Astrocyte of the cerebellum (primary cell): Measurements from ENCODE around the gene PIGT.

ENCODE experiments used
- DNase-seq: peaks from one replicate; pipeline ENCODE4 v3.0.0-alpha.2; 2011; ENCODE audit warnings: low read depth
- H3K4me3 ChIP-seq: 2 replicates; pipeline ENCODE4 v1.5.1; 2011; ENCODE audit warnings: mild to moderate bottlenecking, low read depth, low read length, moderate library complexity
- in situ Hi-C: cut with HindIII; loops from 2 replicates; pipeline ENCODE4 v1.10.0; 2017; ENCODE audit warnings: low sequenced_read_pairs
- TF ChIP-seq, protein P1 (sequence below): IDR thresholded peaks from 2 replicates; pipeline ENCODE4 v1.5.1; 2012; ENCODE audit warnings: low read length, low read depth, moderate library complexity, mild to moderate bottlenecking; ENCODE audit errors: missing control alignments

The PIGT gene

DNA sequence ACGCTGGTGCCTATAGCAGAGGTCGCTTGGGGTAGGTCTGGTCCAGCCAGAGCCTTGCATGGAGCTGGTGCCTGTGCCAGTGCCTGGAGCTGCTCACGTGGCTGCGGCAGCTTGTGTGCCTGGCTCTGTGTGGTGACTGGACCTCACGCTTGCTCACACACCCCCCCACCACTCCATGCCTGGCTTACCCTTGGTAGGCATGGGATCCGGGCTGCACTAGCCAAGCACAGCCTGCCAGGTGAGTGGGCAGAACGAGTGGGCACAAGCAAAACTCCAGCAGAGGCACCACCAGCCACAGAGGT lies 20.9 kb upstream of the PIGT start:
- DNase-seq, result no peak
- TF ChIP-seq, protein P1, sequence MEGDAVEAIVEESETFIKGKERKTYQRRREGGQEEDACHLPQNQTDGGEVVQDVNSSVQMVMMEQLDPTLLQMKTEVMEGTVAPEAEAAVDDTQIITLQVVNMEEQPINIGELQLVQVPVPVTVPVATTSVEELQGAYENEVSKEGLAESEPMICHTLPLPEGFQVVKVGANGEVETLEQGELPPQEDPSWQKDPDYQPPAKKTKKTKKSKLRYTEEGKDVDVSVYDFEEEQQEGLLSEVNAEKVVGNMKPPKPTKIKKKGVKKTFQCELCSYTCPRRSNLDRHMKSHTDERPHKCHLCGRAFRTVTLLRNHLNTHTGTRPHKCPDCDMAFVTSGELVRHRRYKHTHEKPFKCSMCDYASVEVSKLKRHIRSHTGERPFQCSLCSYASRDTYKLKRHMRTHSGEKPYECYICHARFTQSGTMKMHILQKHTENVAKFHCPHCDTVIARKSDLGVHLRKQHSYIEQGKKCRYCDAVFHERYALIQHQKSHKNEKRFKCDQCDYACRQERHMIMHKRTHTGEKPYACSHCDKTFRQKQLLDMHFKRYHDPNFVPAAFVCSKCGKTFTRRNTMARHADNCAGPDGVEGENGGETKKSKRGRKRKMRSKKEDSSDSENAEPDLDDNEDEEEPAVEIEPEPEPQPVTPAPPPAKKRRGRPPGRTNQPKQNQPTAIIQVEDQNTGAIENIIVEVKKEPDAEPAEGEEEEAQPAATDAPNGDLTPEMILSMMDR, result no peak
- in situ Hi-C loops, result no loop called here
- H3K4me3 ChIP-seq, result no peak overlapping the region

DNA sequence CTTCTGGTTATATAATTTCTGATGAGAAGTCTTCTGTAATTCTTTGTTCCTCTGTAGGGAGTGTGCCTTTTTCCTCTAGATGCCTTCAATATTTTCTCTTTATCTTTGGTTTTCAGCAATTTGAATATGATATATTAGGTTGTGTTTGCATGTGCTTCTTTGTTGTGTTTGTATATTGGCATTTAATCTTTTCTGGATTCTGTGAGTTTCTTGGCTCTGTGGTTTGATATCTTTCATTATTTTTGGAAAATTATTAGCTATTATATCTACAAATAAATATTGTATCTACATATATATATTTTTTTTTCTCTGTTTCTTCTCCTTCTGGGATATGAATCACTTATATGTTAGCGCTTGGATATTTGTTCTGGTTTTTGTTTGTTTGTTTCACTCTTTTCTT lies 16.9 kb upstream of the PIGT start:
- in situ Hi-C loops, result no loop called here
- no peak for DNase-seq
- no peak overlapping the region for H3K4me3 ChIP-seq
- TF ChIP-seq, protein P1, result no peak

DNA sequence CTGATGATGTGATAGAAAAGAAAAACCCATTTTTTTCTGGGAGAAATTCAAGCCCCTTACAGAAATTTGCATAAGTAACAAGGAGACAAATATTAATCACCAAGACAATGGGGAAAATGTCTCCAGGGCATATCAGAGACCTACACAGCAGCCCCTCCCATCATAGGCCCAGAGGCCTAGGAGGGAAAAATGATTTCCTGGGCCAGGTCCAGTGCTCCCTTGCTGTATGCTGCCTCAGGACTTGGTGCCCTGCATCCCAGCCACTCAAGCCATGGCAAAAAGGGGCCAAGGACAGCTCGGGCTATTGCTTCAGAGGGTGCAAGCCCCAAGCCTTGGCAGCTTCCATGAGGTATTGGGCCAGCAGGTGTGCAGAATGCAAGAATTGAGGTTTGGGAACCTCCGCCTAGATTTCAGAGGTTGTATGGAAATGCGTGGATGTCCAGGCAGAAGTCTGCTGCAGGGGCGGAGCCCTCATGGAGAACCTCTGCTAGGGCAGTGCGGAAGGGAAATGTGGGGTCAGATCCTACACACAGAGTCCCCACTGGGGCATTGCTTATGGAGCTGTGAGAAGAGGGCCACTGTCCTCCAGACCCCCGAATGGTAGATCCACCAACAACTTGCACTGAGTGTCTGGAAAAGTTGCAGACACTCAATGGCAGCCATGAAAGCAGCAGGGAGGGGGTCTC lies 15.5 kb upstream of the PIGT start:
- no peak overlapping the region for H3K4me3 ChIP-seq
- TF ChIP-seq, protein P1, result no peak
- no peak for DNase-seq
- in situ Hi-C loops, result no loop called here

DNA sequence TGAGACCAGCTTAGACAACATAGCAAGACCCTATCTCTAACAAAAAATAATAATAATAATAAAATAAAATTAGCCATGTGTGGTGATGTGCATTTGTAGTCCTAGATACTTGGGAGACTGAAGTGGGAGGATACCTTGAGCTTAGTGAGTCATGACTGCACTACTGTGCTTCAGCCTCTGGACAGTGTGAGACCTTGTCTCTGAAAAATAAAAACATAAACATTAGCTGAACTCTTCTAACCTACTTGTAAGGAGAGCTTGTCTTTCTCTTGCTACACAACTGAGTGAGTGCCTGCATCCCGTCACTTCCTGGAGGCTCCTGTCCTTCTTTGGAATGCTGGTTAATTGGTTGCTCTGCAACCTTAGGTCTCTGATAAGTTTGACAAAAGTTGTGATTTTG lies 13.0 kb upstream of the PIGT start:
- TF ChIP-seq, protein P1, result no peak
- no peak for DNase-seq
- in situ Hi-C loops, result no loop called here
- H3K4me3 ChIP-seq, result no peak overlapping the region

DNA sequence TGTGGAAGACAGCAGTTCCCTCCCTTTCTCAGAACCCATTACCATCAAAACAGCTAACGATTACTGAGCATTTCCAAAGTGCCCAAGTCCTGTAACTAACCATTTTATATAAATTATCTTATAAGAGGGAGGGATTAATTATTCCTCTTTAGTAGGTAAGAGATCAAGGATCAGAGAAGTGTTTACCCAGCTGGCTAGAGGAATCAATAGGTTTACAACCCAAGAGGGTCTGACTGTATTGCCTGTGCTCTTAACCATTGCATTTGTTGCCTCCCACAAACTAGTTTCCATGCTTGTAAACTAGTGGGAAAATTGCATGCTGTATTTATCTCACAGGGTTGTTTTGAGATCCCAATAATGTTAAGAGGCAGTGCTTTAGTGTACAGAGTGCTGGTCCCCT lies 11.5 kb upstream of the PIGT start:
- H3K4me3 ChIP-seq, result no peak overlapping the region
- TF ChIP-seq, protein P1, result no peak
- DNase-seq, result no peak
- in situ Hi-C loops, result no loop called here

DNA sequence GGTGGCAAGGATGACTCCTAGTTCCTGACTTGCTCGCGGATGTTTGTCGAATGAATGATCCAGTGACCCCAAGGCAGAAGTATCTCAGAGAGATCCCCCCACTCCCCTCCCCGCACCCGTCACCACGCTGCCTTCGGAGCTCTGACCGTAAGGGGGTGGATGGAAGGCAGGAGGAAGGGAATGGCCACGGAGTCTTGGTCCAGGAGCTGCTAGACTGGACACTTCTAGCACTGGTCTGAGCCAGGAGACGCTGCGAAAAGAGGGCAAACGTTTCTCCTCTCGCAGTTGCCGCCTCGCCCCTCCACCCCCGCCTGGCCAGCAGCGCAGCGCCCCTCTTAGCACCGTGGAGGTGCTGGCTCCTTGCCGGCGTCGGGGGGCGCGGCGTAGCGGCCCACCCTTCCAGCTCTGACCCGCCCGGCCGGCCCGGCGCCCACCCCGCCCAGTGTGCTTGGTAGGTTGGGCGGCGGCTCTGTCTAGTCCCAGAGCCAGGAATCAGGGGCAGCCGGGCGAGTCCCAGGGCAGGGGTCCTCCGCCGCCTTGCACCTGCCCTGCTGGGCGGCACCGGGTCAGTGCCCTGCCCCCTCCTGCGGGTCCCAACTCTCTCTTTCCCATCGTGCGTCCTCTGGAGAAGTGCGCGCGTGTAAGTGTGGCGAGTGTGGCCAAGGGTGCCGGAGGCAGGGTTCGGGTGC lies 10.2 kb upstream of the PIGT start:
- in situ Hi-C loops, result no loop called here
- peak overlapping the region; percentile 52 for H3K4me3 ChIP-seq
- DNase-seq, result no peak
- TF ChIP-seq, protein P1, result no peak
